GM21825 (cell line): ENCODE measurements around the gene GAK.
"Not testable (repeated sequence)": the region's sequence is repeated elsewhere in the genome, so short reads cannot be mapped to it uniquely, and the experiment has no call there.

Experiments used
- ATAC-seq: cut with Tn5 transposase; IDR thresholded peaks from one replicate; pipeline ENCODE4 v1.9.1; 2021; ENCODE audit warnings: mild to moderate bottlenecking, moderate library complexity; ENCODE audit not compliant: unreplicated experiment

Gene GAK

DNA sequence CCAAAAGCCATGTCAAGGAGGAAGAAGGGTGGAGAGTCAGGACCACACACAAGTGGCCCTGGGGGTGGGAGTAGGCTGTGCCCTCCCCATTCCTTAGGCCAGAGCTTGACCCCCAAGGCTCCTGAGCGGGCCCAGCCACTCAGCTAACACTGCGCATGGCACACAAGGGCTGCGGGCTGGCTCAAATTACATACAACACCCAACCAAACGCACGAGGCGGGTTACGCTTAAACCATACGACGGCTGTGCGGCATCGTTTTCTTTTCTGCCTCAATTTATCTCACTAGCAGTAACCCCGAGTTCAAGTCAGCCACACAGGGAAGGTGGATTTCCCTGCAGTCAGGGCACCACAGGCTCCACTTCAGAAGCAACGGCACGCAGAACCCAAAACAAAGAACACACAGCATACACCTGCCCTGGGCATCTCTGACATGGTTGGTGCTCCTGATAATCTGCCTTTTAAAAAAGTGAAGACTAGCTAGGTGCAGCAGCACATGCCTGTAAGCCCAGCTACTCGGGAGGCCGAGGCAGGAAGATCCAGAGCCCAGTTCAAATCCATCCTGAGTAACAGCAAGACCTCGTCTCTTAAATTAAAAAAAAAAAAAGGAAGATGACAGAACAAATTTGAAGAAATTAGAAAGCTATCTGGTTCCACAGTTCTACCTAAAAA, 2.9 kb downstream of the GAK start:
- no peak for ATAC-seq

DNA sequence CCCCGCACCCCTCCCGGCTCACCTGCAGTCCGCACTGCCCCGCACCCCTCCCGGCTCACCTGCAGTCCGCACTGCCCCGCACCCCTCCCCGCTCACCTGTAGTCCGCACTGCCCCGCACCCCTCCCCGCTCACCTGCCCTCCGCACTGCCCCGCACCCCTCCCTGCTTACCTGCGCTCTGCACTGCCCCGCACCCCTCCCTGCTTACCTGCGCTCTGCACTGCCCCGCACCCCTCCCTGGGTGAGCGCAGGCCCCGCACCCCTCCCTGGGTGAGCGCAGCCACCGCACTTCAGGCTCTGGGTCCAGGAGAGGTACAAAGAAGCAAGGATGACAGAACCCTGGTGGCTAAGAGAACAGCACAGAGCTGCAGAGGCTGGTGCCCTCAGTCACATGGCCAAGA, 4.5 kb downstream of the GAK start:
- ATAC-seq, result not testable (repeated sequence)

DNA sequence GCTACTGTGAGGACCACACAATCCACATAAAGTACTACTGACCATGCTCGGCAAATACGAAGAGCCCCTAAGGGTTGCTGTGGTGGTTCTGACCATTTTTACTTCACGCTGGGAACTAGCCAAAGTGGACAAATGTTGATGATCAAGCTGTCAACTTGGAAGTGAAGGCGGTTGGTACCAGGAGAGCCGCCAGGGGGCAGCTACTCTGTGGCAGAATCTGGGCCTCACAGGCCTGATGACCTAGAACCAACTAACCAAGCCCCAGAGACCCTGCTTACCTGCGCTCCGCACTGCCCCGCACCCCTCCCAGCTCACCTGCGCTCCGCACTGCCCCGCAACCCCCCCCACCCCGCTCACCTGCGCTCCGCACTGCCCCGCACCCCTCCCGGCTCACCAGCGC, 5.6 kb downstream of the GAK start:
- no peak for ATAC-seq

DNA sequence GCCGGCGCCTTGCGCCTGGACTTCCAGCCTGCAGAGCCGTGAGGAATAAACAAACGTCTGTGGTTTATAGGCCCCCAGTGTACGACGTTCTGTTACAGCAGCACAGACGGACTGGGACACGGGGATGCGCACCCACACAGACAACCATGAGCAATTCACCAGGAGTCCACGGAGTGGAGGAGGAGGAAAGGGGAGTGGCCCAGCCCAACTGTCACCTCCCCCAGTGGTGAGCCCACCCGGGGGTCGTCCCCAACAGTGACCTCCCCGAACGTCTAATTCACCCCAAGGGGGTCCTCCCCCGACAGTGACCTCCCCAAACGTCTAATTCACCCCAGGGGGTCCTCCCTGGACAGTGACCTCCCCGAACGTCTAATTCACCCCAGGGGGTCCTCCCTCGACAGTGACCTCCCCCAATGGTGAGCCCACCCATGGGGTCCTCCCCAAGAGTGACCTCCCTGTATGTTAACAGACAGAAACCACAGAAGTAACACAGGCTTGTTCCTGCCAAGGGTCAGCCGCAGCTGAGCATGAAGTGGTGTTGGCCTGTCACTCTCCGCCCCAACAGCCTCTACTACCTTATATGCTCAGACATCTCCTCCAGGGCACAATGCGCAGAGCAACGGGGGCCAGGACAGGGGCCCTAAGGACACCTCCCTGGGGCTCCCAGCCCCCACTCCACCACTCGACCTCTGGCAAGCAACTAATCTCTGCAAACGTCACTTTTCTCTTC, 6.2 kb downstream of the GAK start:
- ATAC-seq, result no peak

DNA sequence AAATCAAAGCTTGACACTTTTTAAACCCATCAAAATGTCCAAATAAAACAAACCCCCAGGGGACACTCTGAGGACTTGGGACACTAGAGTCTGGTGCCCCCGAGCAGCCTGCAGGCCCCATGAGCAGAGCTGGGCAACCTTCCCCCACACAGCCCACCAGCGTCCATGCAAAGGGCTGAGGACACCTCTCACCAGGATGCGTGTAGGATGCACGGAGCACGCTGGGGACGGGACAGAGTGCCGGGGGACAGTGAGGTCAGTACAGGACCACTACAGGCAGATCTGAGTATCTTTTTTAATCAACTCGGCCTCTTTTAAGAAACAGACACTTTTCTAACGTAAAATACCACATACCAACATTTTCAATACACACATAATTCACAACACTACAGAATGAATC, 6.9 kb downstream of the GAK start:
- no peak for ATAC-seq

DNA sequence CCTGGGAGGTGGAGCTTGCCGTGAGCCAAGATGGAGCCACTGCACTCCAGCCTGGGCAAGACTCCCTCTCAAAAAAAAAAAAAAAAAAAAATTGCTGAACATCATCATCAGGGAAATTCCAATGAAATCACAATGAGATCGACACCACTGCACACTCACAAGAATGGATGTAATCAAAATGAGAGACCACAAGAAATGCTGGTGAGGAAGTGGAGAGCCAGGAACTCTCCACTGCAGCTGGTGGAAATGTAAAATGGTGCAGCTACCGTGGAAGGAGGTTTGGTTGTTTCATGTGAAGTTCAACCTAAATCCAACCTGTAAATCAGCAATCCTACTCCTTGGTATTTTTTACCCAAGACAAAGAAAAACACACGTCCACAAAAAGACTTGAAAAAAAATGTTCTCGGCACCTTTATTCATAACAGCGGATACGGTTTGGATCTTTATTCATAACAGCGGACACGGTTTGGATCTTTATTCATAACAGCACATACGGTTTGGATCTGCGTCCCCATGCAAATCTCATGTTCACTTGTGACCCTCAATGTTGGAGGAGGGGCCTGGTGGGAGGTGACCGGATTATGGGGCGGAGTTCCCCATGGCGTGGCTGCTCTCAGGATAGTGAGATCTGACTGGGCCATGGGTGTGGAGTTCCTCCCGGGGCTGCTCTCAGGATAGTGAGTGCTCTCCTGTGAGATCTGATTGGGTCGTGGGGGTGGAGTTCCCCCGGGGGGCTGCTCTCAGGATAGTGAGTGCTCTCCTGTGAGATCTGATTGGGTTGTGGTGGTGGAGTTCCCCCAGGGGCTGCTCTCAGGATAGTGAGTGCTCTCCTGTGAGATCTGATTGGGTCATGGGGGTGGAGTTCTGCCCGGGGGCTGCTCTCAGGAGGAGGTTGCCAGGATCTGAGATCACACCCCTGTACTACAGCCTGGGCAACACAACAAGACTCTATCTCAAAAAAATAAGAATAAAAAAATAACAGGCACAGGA, 7.7 kb downstream of the GAK start:
- peak; percentile 40 for ATAC-seq

DNA sequence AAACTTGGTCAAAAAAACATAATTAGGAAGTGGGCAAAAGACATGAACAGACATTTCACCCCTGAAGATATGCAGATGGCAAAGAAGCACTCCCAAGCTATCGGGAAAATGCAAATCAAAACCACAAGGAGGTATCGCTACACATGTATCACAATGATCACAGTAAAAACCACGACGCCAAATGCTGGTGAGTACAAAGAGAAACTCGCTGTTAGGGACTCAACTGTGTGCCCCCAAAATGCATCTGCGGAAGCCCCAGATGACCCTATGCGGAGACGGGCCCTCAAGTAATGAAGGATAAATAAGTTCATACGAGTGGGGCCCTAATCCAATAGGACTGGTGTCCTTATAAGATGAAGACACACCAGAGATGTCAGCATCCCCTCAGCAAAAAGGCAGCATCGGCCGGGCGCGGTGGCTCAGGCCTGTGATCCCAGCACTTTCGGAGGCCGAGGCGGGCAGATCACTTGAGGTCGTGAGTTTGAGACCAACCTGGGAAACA, 10.2 kb downstream of the GAK start:
- ATAC-seq, result peak; percentile 49

DNA sequence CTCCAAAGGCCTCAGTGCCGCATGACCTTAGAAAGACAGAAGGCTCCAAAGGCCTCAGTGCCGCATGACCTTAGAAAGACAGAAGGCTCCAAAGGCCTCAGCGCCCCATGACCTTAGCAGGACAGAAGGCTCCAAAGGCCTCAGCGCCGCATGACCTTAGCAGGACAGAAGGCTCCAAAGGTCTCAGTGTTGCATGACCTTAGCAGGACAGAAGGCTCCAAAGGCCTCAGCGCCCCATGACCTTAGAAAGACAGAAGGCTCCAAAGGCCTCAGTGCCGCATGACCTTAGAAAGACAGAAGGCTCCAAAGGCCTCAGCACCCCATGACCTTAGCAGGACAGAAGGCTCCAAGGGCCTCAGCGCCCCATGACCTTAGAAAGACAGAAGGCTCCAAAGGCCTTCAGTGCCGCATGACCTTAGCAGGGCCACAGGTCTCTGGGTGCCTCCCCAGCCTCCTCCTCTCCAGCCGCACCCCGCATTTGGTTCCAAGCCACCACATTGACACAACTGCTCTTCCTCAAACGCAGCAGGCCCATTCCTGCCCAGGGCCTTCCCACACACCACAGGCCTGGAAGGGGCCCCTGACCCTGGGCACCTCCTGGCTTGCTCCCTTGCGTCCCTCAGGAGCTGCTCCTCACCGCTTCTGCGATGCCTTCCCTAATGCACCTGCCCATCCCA, 13.0 kb downstream of the GAK start:
- not testable (repeated sequence) for ATAC-seq

DNA sequence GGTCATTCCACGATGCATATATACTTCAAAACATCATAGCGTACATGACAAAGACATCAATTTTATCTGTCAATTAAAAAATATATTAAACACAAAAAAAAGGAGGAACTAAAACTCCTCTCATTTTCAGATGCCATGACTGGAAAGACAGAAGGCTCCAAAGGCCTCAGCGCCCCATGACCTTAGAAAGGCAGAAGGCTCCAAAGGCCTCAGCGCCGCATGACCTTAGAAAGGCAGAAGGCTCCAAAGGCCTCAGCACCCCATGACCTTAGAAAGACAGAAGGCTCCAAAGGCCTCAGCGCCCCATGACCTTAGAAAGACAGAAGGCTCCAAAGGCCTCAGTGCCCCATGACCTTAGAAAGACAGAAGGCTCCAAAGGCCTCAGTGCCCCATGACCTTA, 13.5 kb downstream of the GAK start:
- ATAC-seq, result not testable (repeated sequence)

DNA sequence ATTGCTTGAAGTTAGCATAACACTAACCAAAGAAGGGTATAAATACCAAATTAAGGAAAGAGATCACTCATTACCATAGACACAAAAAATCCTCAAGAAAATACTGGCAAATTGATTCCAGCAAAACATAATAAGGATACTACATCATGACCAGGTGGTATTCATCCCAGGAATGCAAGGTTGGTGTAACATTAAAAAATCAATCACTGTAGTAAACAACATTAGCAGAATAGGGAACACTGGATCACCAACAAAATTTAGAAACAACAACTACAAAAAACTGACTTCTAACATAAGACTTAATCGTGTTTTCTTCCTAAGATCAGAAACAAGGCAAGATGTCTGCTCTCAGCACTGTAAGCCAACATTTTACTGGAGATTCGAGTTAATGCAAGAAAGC, 14.1 kb downstream of the GAK start:
- no peak for ATAC-seq

DNA sequence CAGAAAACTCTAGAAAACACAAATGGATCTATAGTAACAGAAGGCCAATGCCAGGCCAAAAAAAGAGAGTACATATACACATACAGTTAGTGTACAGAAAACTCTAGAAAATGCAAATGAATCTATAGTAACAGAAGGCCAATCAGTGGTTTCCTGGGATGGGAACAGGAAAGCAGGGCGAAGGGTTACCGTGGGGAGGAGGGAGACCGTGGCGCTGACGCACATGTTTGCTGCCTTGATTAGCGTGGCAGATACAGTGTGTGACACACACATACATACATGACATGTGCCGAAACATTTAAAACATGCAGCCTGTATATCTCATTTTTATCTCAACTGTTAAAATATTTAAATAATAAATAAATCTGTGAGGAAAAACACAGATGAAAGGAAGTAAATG, 14.7 kb downstream of the GAK start:
- no peak for ATAC-seq

DNA sequence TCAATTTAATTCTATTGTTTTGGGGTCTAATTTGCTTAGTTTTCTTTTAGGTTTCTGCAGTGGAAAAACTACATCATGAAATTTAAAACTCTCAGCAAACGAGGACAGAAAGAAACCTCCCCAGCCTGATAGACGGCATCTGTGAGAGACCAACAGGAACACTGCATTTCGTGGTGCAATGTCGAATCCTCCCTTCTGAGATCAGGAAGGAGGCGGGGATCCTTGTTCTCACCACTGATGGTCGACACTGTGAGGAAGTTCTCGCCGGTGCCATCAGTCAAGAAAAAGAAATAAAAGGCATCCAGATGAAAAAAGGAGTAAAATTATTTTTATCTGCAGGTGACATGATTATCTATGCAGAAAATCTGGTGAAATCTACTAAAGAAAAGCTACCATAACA, 16.5 kb downstream of the GAK start:
- no peak for ATAC-seq

DNA sequence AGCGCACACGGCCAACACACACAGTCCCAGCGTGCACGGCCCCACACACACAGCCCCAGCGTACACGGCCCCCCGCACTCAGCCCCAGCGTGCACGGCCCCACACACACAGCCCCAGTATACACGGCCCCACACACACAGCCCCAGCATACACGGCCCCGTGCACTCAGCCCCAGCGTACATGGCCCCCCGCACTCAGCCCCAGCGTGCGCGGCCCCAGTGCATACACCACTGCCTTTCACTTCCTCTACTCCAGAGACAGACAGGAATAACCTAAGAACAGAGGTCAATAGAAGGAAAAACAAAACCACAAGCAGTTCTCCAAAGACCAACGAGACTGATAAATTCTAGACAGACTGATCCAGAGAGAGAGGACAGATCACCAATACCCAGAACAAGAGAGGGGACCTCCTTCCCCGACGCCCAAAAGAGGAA, 17.1 kb downstream of the GAK start:
- ATAC-seq, result no peak

DNA sequence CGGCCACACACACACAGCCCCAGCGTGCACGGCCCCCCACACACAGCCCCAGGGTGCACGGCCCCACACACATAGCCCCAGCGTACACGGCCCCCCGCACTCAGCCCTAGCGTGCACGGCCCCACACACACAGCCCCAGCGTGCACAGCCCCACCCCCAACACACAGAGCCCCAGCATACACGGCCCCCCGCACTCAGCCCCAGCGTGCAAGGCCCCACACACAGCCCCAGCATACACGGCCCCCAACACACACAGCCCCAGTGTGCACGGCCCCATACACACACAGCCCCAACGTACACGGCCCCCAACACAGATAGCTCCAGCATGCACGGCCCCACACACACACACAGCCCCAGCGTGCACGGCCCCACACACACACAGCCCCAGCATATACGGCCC, 17.6 kb downstream of the GAK start:
- no peak for ATAC-seq

DNA sequence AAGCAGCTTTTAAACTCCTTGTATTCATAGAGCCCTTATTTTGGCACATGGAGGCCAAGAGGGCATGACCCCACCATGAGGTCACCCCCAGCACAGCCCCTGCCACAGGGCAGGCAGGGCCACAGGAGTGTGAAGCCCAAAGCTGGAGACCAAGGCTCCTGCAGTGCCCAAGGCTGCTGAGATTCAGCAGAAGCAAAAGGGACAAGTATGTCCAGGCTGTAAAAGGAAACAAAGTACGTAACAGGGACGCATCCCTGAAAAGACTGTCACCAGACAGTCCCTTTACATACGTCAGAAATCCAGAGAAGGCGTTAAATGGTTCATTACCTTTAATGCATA, 18.9 kb downstream of the GAK start:
- ATAC-seq, result no peak

DNA sequence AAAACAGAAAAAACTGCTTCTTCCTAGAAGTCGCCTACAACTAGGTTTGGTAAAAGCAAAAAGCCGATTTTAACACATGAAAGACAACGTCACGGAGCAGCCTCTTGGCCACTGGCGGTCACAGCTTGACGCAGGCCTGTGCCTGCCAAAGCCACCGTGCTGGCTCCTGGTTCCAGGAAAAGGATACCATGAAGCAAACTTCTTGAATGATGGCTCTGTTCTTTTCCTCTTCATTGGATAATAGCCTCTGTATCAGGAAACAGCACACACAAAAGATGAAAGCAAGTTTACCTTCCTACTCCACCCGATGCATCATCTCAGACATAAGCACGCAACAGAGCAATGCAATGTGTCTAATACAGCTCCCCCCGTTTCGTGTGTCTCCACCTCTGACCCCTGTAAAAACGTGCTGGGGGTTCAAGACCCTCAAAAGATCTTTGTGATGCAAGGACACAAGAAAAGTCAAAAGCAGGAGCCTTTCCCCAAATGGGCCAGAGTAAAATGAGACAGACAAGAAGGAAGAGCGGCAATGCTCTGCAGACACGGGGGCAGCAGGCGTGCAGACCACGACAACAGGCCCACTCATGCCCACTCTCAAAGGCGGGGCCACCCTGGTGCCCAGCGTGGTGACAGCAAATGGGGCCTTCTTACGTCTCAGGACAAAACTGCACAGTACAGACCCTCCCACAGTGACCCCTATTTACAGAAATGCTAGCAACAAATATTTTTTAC, 19.4 kb downstream of the GAK start:
- no peak for ATAC-seq

DNA sequence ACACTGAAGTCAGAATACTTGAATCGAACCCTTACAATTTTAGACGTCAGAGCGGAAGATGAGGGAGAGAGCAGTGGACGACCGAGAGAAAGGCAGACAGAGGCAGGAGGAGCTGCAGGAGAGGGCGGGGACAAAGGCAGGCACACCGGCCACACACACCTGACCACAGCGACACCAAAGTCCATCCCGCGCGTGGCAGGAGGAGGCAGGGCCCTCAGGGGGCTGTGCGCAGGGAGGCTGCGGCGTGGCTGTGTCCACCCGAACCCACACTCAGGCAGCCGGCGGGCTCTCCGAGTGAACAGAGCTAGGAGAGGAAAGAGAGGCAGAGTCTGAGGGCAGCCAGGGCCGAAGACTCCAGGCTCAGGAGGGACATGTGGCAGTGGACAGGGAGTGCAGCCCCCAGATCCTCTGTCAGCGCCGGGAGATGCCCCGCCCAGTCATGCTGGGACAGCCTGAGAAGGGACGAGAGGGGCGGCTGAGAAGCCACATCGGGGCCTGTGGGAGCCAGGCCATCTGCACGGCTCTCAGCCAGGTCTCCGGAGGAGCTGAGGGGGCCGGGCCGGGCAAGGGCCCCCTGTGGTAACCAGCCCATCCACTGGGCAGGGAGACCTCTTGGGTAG, 20.1 kb downstream of the GAK start:
- no peak for ATAC-seq

DNA sequence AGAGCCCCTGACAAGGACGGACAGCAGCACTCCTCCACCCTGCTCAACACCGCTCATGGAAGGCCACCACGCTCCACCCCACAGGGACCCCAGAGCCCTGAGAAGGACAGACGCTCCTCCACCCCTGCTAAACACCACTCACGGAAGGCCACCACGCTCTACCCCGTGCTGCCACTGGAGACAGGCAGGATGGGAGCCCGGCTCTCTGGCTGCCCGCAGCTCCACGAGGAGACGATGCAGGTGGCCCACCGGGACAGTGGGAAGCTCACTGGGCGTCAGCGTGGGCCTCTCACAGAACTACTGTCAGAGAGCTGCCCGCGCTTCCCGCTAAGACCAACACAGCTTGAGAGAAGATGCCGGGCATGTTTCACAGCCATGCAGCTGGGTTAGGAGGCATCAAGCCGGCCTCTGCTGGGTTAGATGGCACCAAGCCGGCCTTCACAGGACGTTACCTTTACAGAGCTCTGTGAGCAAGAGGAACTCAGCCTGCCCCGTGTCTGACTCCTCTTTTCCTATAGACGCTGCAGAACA, 20.8 kb downstream of the GAK start:
- no peak for ATAC-seq

DNA sequence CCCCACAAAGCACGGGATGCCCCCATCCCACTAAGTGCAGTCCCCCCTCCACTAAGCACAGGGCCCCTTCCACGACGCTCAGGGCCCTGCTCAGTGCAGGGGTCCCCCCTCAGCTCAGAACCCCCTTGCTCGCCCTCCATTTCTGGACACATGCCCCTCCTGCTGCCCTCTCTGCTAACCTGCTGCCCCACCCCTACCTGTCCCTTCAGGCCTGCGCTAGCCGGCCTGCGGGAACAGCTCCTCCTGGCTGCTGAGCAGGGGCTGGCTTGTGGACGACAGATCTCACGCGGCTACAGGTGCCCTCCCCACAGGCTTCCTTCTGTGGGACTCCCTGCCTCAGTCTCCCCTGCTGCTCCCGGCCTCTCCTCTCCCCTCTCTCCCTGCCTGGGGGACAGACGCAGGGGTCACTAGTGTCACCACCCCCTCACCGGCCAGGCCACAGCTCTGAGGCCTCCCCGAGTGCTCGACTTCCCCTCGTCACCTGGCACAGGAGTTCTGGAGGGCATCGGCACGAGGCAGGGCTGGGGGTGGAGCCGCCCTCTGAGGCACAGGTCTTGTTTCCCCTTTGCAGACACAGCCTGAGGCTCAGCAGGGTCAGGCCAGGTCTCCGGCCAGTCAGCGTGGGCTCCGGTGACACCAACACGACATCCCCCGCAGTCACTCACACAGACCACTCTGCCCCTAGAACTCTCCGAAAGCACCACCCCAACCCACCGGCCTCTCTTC, 21.6 kb downstream of the GAK start:
- ATAC-seq, result no peak
